K562 (cell line): ENCODE data around the gene RIPOR2. TPM values are rescaled to one million over a fixed set of nuclear protein-coding genes. Genes with fewer than 3 reads are reported as not detected.

Source experiments
- EGR1 ChIP-seq: fragments of 450-650 bp; conservative IDR thresholded peaks from 2 replicates; pipeline ENCODE4 v1.6.1; 2017; ENCODE audit warnings: mild to moderate bottlenecking
- EZH2 ChIP-seq: IDR thresholded peaks from 2 replicates; pipeline ENCODE4 v1.6.1; 2012; ENCODE audit warnings: low read depth, mild to moderate bottlenecking, inconsistent platforms, low read length, borderline replicate concordance
- FUS ChIP-seq: fragments of 200-400 bp; formaldehyde crosslinking; optimal IDR thresholded peaks from 2 replicates; pipeline ENCODE3; 2017; ENCODE audit warnings: low read depth, low read length
- LEF1 ChIP-seq: fragments of 450-650 bp; IDR thresholded peaks from 2 replicates; pipeline ENCODE4 v1.6.1; 2016; ENCODE audit warnings: mild to moderate bottlenecking
- MNT ChIP-seq, 2 experiments: fragments of 450-650 bp; conservative IDR thresholded peaks; 2 replicates each; pipeline ENCODE4 v1.6.1; 2017; ENCODE audit warnings: mild to moderate bottlenecking in 2 of 2, moderate library complexity in 2 of 2
- NFRKB ChIP-seq: fragments of 450-650 bp; IDR thresholded peaks from 2 replicates; pipeline ENCODE4 v1.6.1; 2016; ENCODE audit warnings: low read depth
- SMC3 ChIP-seq: conservative IDR thresholded peaks from 2 replicates; pipeline ENCODE4 v1.6.1; 2011; ENCODE audit warnings: low read depth, low read length, improper control_type of control experiment; ENCODE audit not compliant: insufficient read depth
- SP1 ChIP-seq: sonication (generic); formaldehyde crosslinking; IDR thresholded peaks from 2 replicates; pipeline ENCODE4 v1.8.1; 2022; ENCODE audit warnings: mild to moderate bottlenecking, missing genetic modification reagents
- TSHZ1 ChIP-seq: fragments of 250-450 bp; sonication (Bioruptor Pico); IDR thresholded peaks from 2 replicates; pipeline ENCODE4 v1.4.0; 2020; ENCODE audit warnings: mild to moderate bottlenecking, moderate library complexity
- U2AF1 ChIP-seq: fragments of 200-400 bp; formaldehyde crosslinking; optimal IDR thresholded peaks from 2 replicates; pipeline ENCODE3; 2017; ENCODE audit warnings: mild to moderate bottlenecking, low read depth, low read length, moderate library complexity
- ZBTB17 ChIP-seq: fragments of 450-650 bp; formaldehyde crosslinking; IDR thresholded peaks from 2 replicates; pipeline ENCODE4 v1.4.0; 2020; ENCODE audit warnings: mild to moderate bottlenecking
- ZNF133 ChIP-seq: fragments of 250-450 bp; sonication (Bioruptor Pico); IDR thresholded peaks from 2 replicates; pipeline ENCODE4 v1.4.0; 2020; ENCODE audit warnings: mild to moderate bottlenecking
- ZNF57 ChIP-seq: fragments of 450-650 bp; formaldehyde crosslinking; IDR thresholded peaks from 2 replicates; pipeline ENCODE4 v1.4.0; 2020; ENCODE audit warnings: mild to moderate bottlenecking, moderate library complexity
- ZNF77 ChIP-seq: fragments of 250-450 bp; sonication (Bioruptor Pico); IDR thresholded peaks from 2 replicates; pipeline ENCODE4 v1.5.0; 2020
- polyA plus RNA-seq, 8 experiments: library from polyadenylated mRNA; depleted of rRNA in 4 of 8; stranded (reverse) in 5 of 8; unstranded in 3 of 8; fragments of >200 nt; fragmentation: Nextera tagmentation in 2 of 8; fragmentation: Illumina TruSeq in 1 of 8; extraction: Ambion mirVana in 2 of 8; extraction: Trizol in 1 of 8; gene quantifications; 2 replicates each; pipeline versions ENCODE4 v1.2.1 to v1.2.3, GENCODE V29; 2011 to 2014; ENCODE audit warnings: inconsistent platforms in 1 of 8, missing spikeins in 1 of 8
- total RNA-seq, 7 experiments: library from RNA; depleted of rRNA in 6 of 7; stranded (reverse); fragments of >200 nt in 6 of 7; fragmentation: Illumina TruSeq in 2 of 7; extraction: Trizol in 2 of 7; gene quantifications; 2 replicates each; pipeline versions ENCODE4 v1.2.1 to v1.2.3, GENCODE V29; 2011 to 2021; ENCODE audit warnings: low replicate concordance in 1 of 7
- TF ChIP-seq, protein P1 (sequence below): fragments of 200-800 bp; sonication (Bioruptor generic); IDR thresholded peaks from 2 replicates; pipeline ENCODE4 v1.6.1; 2017; ENCODE audit warnings: missing genetic modification characterization, missing compliant biosample characterization
- TF ChIP-seq, protein P2 (sequence below): sonication (generic); formaldehyde crosslinking; IDR thresholded peaks from 2 replicates; pipeline ENCODE4 v1.9.0; 2022; ENCODE audit warnings: mild to moderate bottlenecking, missing genetic modification reagents
- TF ChIP-seq, protein P3 (sequence below), 2 experiments: fragments of 150-350 bp in 1 of 2; IDR thresholded peaks; 2 replicates each; pipeline ENCODE4 v1.6.1; 2012 to 2016; ENCODE audit warnings: low read depth in 2 of 2, low read length in 2 of 2, mild to moderate bottlenecking in 1 of 2, moderate library complexity in 1 of 2

The RIPOR2 gene
- total and polyA plus RNA-seq, 9 of the 15 experiments (the other 6 are each of a cell fraction or from before 2014, with no cell fraction given): 0.04 to 1.0 (median 0.47) TPM; not detected in 2

GRCh38 chr6:24855395-24856245 lies 80.1 kb downstream of the RIPOR2 start (continued):
- TF ChIP-seq ZNF77 (CRISPR knock-in tag) (no peak), TSHZ1 (no peak), U2AF1 (no peak), ZBTB17 (CRISPR knock-in tag) (no peak), EGR1 (no peak), MNT (conservative IDR thresholded peaks at IDR 0.05) (peak; percentile 34 to 44; a peak in 2 of 4 replicates), SMC3 (peak; percentile 87), ZNF133 (CRISPR knock-in tag) (no peak), EZH2 (no peak), ZNF57 (no peak), NFRKB (no peak), SP1 (CRISPR knock-in tag) (no peak), LEF1 (no peak), FUS (no peak)
- TF ChIP-seq, protein P1, sequence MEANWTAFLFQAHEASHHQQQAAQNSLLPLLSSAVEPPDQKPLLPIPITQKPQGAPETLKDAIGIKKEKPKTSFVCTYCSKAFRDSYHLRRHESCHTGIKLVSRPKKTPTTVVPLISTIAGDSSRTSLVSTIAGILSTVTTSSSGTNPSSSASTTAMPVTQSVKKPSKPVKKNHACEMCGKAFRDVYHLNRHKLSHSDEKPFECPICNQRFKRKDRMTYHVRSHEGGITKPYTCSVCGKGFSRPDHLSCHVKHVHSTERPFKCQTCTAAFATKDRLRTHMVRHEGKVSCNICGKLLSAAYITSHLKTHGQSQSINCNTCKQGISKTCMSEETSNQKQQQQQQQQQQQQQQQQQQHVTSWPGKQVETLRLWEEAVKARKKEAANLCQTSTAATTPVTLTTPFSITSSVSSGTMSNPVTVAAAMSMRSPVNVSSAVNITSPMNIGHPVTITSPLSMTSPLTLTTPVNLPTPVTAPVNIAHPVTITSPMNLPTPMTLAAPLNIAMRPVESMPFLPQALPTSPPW (CRISPR knock-in tag): no peak
- TF ChIP-seq, protein P2, sequence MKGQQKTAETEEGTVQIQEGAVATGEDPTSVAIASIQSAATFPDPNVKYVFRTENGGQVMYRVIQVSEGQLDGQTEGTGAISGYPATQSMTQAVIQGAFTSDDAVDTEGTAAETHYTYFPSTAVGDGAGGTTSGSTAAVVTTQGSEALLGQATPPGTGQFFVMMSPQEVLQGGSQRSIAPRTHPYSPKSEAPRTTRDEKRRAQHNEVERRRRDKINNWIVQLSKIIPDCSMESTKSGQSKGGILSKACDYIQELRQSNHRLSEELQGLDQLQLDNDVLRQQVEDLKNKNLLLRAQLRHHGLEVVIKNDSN (CRISPR knock-in tag): no peak
- TF ChIP-seq, protein P3, sequence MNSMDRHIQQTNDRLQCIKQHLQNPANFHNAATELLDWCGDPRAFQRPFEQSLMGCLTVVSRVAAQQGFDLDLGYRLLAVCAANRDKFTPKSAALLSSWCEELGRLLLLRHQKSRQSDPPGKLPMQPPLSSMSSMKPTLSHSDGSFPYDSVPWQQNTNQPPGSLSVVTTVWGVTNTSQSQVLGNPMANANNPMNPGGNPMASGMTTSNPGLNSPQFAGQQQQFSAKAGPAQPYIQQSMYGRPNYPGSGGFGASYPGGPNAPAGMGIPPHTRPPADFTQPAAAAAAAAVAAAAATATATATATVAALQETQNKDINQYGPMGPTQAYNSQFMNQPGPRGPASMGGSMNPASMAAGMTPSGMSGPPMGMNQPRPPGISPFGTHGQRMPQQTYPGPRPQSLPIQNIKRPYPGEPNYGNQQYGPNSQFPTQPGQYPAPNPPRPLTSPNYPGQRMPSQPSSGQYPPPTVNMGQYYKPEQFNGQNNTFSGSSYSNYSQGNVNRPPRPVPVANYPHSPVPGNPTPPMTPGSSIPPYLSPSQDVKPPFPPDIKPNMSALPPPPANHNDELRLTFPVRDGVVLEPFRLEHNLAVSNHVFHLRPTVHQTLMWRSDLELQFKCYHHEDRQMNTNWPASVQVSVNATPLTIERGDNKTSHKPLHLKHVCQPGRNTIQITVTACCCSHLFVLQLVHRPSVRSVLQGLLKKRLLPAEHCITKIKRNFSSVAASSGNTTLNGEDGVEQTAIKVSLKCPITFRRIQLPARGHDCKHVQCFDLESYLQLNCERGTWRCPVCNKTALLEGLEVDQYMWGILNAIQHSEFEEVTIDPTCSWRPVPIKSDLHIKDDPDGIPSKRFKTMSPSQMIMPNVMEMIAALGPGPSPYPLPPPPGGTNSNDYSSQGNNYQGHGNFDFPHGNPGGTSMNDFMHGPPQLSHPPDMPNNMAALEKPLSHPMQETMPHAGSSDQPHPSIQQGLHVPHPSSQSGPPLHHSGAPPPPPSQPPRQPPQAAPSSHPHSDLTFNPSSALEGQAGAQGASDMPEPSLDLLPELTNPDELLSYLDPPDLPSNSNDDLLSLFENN (IDR thresholded peaks at IDR 0.05; ENCODE audit: low read depth in 2 of 2, low read length in 2 of 2): no peak
